Lung (tissue), 12 donors: Measurements from ENCODE around the gene SMU1. TPM values are rescaled to one million over a fixed set of nuclear protein-coding genes. Genes with fewer than 3 reads are reported as not detected.
A peak's percentile ranks its signal among the peaks of the same experiment; 100 is the strongest.

Experiments used
- ATAC-seq: fragments of 200-7000 bp; cut with Tn5 transposase; one replicate; pipeline ENCODE4 v1.9.1; 2020; ENCODE audit warnings: moderate number of reproducible peaks; ENCODE audit not compliant: insufficient read depth, low FRiP score
- DNase-seq, 3 donors: peaks; one replicate each; pipeline ENCODE4 v3.0.0-alpha.2; 2013 to 2017
- H3K27ac ChIP-seq, 2 donors: one replicate each; pipeline ENCODE4 v1.5.1; 2013; ENCODE audit warnings: mild to moderate bottlenecking in 2 of 2, moderate library complexity in 2 of 2, control low read depth in 1 of 2, inconsistent platforms in 1 of 2, low read depth in 1 of 2, low read length in 1 of 2
- H3K27me3 ChIP-seq, 3 donors: one replicate each; pipeline ENCODE4 v1.5.1; 2013; ENCODE audit warnings: low read length in 2 of 3; ENCODE audit not compliant: control insufficient read depth in 3 of 3, insufficient read depth in 3 of 3
- H3K36me3 ChIP-seq, 4 donors: one replicate each; pipeline ENCODE4 v1.5.1; 2013; ENCODE audit warnings: low read length in 4 of 4, mild to moderate bottlenecking in 1 of 4, moderate library complexity in 1 of 4; ENCODE audit not compliant: control insufficient read depth in 4 of 4, insufficient read depth in 4 of 4
- H3K4me1 ChIP-seq, 5 donors: one replicate each; pipeline ENCODE4 v1.5.1; 2013; ENCODE audit warnings: low read length in 5 of 5, mild to moderate bottlenecking in 2 of 5, moderate library complexity in 1 of 5; ENCODE audit not compliant: control insufficient read depth in 5 of 5, insufficient read depth in 5 of 5
- H3K4me3 ChIP-seq: one replicate; pipeline ENCODE4 v1.5.1; 2013; ENCODE audit warnings: mild to moderate bottlenecking, control low read depth, moderate library complexity
- H3K9ac ChIP-seq, 2 donors: one replicate each; pipeline ENCODE4 v1.5.1; 2013; ENCODE audit warnings: low read length in 2 of 2, control low read depth in 1 of 2; ENCODE audit not compliant: insufficient read depth in 1 of 2
- H3K9me3 ChIP-seq, 4 donors: one replicate each; pipeline ENCODE4 v1.5.1; 2013; ENCODE audit warnings: low read length in 3 of 4, mild to moderate bottlenecking in 1 of 4, moderate library complexity in 1 of 4; ENCODE audit not compliant: control insufficient read depth in 4 of 4, insufficient read depth in 3 of 4
- WGBS, 2 donors: extraction: QIAGEN DNeasy Blood & Tissue Kit; methylation state at CpG; one replicate each; pipeline ENCODE4 v1.1.7; 2013; 5-methylcytosine and 5-hydroxymethylcytosine counted together
- polyA plus RNA-seq, 2 donors: library from polyadenylated mRNA; stranded (reverse); fragments of 200-250 nt; gene quantifications; one replicate each; pipeline ENCODE4 v1.2.1, GENCODE V29; 2013
- total RNA-seq, 2 donors: library from RNA; depleted of rRNA in 1 of 2; stranded (reverse); fragments of >200 nt in 1 of 2; gene quantifications; one replicate each; pipeline ENCODE4 v1.2.1, GENCODE V29; 2014 to 2021
- TF ChIP-seq, protein P1 (sequence below): IDR thresholded peaks from 2 replicates; pipeline ENCODE4 v1.5.1; 2012; ENCODE audit warnings: mild to moderate bottlenecking; ENCODE audit errors: control extremely low read depth, extremely low read depth
- donor health status: control.
- donor health status: control.
- donor health status: Bipolar disorder and iron deficiency.
- donor health status: healthy.
- donor health status: DM: yes; HTN: yes; CAD: no.

Gene SMU1
- total and polyA plus RNA-seq, 4 donors, result 7.3 to 27.4 (median 14.8) TPM

DNA sequence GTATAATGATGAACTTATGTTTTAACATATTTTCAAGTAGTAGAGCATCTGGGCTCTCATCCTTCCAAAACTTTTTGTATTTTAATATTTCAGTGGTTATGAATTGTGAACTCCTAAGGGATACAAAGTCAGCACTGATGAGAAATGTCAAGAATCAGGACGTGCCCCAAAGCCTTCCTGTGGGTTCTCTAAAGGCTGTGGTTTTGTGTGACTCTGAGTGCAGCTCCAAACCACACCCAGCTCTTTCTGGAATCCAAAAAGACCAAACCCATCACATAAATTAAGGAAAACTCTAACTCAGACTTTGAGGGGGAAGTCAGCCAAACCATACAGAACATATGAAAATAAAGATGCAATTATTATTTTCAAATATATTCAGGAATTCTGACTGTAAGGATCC is 40.8 kb upstream of the SMU1 start:
- Histone ChIP-seq H3K4me3 (no peak overlapping the region), H3K36me3 (peaks cover 17 to 41% (median 25%) of the 10 kb centered on the region in 4 donors), H3K27me3 (no peaks in the 10 kb centered on the region), H3K9me3 (no peaks in the 10 kb centered on the region), H3K4me1 (peaks cover 0 to 5% (median 0%) of the 10 kb centered on the region in 5 donors), H3K9ac (no peak overlapping the region), H3K27ac (no peak overlapping the region)
- TF ChIP-seq, protein P1, sequence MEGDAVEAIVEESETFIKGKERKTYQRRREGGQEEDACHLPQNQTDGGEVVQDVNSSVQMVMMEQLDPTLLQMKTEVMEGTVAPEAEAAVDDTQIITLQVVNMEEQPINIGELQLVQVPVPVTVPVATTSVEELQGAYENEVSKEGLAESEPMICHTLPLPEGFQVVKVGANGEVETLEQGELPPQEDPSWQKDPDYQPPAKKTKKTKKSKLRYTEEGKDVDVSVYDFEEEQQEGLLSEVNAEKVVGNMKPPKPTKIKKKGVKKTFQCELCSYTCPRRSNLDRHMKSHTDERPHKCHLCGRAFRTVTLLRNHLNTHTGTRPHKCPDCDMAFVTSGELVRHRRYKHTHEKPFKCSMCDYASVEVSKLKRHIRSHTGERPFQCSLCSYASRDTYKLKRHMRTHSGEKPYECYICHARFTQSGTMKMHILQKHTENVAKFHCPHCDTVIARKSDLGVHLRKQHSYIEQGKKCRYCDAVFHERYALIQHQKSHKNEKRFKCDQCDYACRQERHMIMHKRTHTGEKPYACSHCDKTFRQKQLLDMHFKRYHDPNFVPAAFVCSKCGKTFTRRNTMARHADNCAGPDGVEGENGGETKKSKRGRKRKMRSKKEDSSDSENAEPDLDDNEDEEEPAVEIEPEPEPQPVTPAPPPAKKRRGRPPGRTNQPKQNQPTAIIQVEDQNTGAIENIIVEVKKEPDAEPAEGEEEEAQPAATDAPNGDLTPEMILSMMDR, result no peak
- DNase-seq, result no peak
- WGBS, 2 donors, result 24 to 31% methylated on average over 1 of the region's 1 CpG
- no peak for ATAC-seq

DNA sequence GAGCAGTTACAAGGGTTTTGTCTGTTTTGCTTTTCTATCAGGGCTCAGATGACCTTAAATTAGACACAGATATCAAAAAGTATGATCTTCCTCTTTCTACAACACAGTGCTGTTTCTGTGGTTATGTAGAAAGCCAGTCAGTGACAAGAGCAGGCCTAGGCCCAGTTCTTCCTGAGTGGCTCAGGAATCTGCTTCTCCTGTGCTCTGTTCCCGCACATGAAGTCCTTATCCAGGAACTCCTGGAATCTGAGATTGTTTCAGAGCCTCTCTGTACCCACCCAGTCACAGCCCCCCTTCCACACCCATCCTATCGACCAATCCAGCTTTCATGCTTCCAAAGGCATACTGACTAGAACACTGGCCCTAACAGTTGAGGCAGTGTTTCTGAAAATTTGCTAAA is 40.4 kb upstream of the SMU1 start:
- WGBS, 2 donors, result 65 to 72% methylated on average over 2 of the region's 2 CpGs
- ATAC-seq, result peak; percentile 22
- H3K4me3 ChIP-seq, result no peak overlapping the region

DNA sequence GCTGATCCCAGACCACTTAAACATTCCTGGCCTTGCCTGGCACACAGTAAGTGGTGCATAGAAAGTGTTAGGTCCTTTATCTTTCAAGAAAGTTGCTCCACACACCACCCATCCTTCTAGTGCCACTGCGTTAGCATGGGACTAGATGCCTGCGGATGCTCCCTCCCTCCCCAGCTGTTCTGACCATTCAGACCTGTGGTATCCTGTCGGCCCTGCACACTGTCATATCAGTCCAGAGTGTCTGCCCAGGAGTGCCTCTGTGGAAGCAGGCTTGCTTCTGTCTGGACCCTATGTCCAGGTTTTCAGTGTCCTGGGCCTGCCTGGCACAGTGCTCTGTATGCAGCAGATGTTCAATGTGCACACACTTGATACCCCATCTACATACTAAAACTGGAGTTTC is 38.3 kb upstream of the SMU1 start:
- peaks cover 11 to 38% (median 23%) of the 10 kb centered on the region in 4 donors for H3K36me3 ChIP-seq
- no peaks in the 10 kb centered on the region for H3K9me3 ChIP-seq
- TF ChIP-seq, protein P1, result no peak
- H3K9ac ChIP-seq, result no peak overlapping the region
- WGBS, 2 donors, result 86 to 94% methylated on average over 3 of the region's 3 CpGs
- H3K4me1 ChIP-seq, result peaks cover 0 to 2% (median 0%) of the 10 kb centered on the region in 5 donors
- ATAC-seq (no peak), DNase-seq (no peak)
- no peak overlapping the region for H3K27ac ChIP-seq
- H3K4me3 ChIP-seq, result no peak overlapping the region
- no peaks in the 10 kb centered on the region for H3K27me3 ChIP-seq

More for the DNA sequence above, 40.4 kb upstream of the SMU1 start:
- H3K9ac ChIP-seq, result no peak overlapping the region
- peaks cover 0 to 5% (median 0%) of the 10 kb centered on the region in 5 donors for H3K4me1 ChIP-seq
- no peaks in the 10 kb centered on the region for H3K27me3 ChIP-seq
- DNase-seq, result no peak
- H3K9me3 ChIP-seq, result no peaks in the 10 kb centered on the region
- TF ChIP-seq, protein P1, result no peak
- peak overlapping the region in 1 of 2 donors; percentile 9 for H3K27ac ChIP-seq
- peaks cover 17 to 40% (median 27%) of the 10 kb centered on the region in 4 donors for H3K36me3 ChIP-seq
